MM.1S (cell line): ENCODE results near the gene STK36.
A peak's percentile ranks its signal among the peaks of the same experiment; 100 is the strongest.

Experiments used
- DNase-seq: peaks from one replicate; pipeline ENCODE4 v3.0.0-alpha.2; 2015
- H2AFZ ChIP-seq: fragments of 300-600 bp; sonication (generic); 2 replicates; pipeline ENCODE4 v1.6.0; 2016; ENCODE audit warnings: antibody characterized with exemption, low read length
- H3F3A ChIP-seq: fragments of 300-600 bp; sonication (generic); 2 replicates; pipeline ENCODE4 v1.6.1; 2016; ENCODE audit warnings: mild to moderate bottlenecking, antibody characterized with exemption, low read length, moderate library complexity, mixed read lengths; ENCODE audit not compliant: insufficient read depth
- H3K27ac ChIP-seq: fragments of 300-600 bp; sonication (generic); 2 replicates; pipeline ENCODE4 v1.5.1; 2016; ENCODE audit warnings: mild to moderate bottlenecking, low read length
- H3K27me3 ChIP-seq: fragments of 300-600 bp; sonication (generic); replicated peaks from 2 replicates; pipeline ENCODE4 v1.6.0; 2016; ENCODE audit warnings: low read length; ENCODE audit not compliant: insufficient read depth
- H3K36me3 ChIP-seq: fragments of 300-600 bp; sonication (generic); replicated peaks from 2 replicates; pipeline ENCODE4 v1.6.1; 2016; ENCODE audit warnings: mild to moderate bottlenecking, low read length, mixed read lengths; ENCODE audit not compliant: insufficient read depth
- H3K4me1 ChIP-seq: fragments of 300-600 bp; sonication (generic); 2 replicates; pipeline ENCODE4 v1.6.1; 2016; ENCODE audit warnings: low read length, mixed read lengths
- H3K4me2 ChIP-seq: fragments of 300-600 bp; sonication (generic); 2 replicates; pipeline ENCODE4 v1.6.0; 2016; ENCODE audit warnings: low read depth, low read length
- H3K4me3 ChIP-seq: fragments of 300-600 bp; sonication (generic); 2 replicates; pipeline ENCODE4 v1.5.1; 2016; ENCODE audit warnings: low read length, mixed read lengths
- H3K79me2 ChIP-seq: fragments of 300-600 bp; sonication (generic); 2 replicates; pipeline ENCODE4 v1.6.1; 2016; ENCODE audit warnings: mixed run types, low read length, mixed read lengths
- H3K9ac ChIP-seq: fragments of 300-600 bp; sonication (generic); 2 replicates; pipeline ENCODE4 v1.6.1; 2016; ENCODE audit warnings: low read length, mixed read lengths
- H3K9me2 ChIP-seq: fragments of 300-600 bp; sonication (generic); replicated peaks from 2 replicates; pipeline ENCODE4 v1.6.1; 2016; ENCODE audit warnings: mild to moderate bottlenecking, low read length, mixed read lengths; ENCODE audit not compliant: insufficient read depth
- H3K9me3 ChIP-seq: fragments of 300-600 bp; sonication (generic); replicated peaks from 2 replicates; pipeline ENCODE4 v1.6.1; 2016; ENCODE audit warnings: mild to moderate bottlenecking, low read length, mixed read lengths; ENCODE audit not compliant: insufficient read depth
- H4K20me1 ChIP-seq: fragments of 300-600 bp; sonication (generic); 2 replicates; pipeline ENCODE4 v1.6.1; 2016; ENCODE audit warnings: mild to moderate bottlenecking, low read length, moderate library complexity, mixed read lengths; ENCODE audit not compliant: insufficient read depth
- CTCF ChIP-seq: fragments of 300-600 bp; sonication (generic); IDR thresholded peaks from 2 replicates; pipeline ENCODE4 v1.5.1; 2016; ENCODE audit warnings: antibody characterized with exemption, low read length, mixed read lengths
- EZH2 ChIP-seq: fragments of 300-600 bp; sonication (generic); optimal IDR thresholded peaks from 2 replicates; pipeline ENCODE3; 2017; ENCODE audit warnings: low read depth, mild to moderate bottlenecking, antibody characterized with exemption, low read length, mixed read lengths
- EZH2phosphoT487 ChIP-seq: fragments of 300-600 bp; sonication (generic); IDR thresholded peaks from 2 replicates; pipeline ENCODE4 v1.6.1; 2018; ENCODE audit warnings: antibody characterized with exemption, low read length

STK36 gene

GRCh38 chr2:218734190-218734975, 62.5 kb downstream of the STK36 start:
- TF ChIP-seq CTCF (no peak), EZH2phosphoT487 (no peak), EZH2 (no peak)
- Histone ChIP-seq H3K36me3 (peaks cover 3% of the 10 kb centered on the region; the same call in 1 of the 2 replicates), H3K4me1 (peaks cover 24% of the 10 kb centered on the region), H3F3A (0 out of 2 replicates have a peak, but pooled peaks cover 4% of the 10 kb centered on the region), H3K9me3 (no peaks in the 10 kb centered on the region), H4K20me1 (no peaks in the 10 kb centered on the region), H3K4me3 (no peak overlapping the region), H2AFZ (no peak overlapping the region), H3K4me2 (0 out of 2 replicates have a peak overlapping the region, but pooled peaks have one; percentile 1), H3K27me3 (no peaks in the 10 kb centered on the region), H3K27ac (peak overlapping the region; percentile 27; the same call in 1 of the 2 replicates), H3K9ac (no peak overlapping the region), H3K9me2 (no peaks in the 10 kb centered on the region), H3K79me2 (peaks cover 80% of the 10 kb centered on the region)
- no peak for DNase-seq

GRCh38 chr2:218736531-218736930, 64.6 kb downstream of the STK36 start:
- peaks cover 3% of the 10 kb centered on the region; the same call in 1 of the 2 replicates for H3K36me3 ChIP-seq

GRCh38 chr2:218743068-218743467, 71.2 kb downstream of the STK36 start:
- no peaks in the 10 kb centered on the region for H3K27me3 ChIP-seq
- no peak overlapping the region for H3K27ac ChIP-seq
- no peaks in the 10 kb centered on the region; the same call in 1 of the 2 replicates for H3K36me3 ChIP-seq
- H3K4me1 ChIP-seq, result no peaks in the 10 kb centered on the region
- H3K9ac ChIP-seq, result no peak overlapping the region
- H2AFZ ChIP-seq, result no peak overlapping the region
- H3K9me2 ChIP-seq, result no peaks in the 10 kb centered on the region
- no peak for DNase-seq
- H3K4me2 ChIP-seq, result no peak overlapping the region
- H3K79me2 ChIP-seq, result peaks cover 20% of the 10 kb centered on the region
- TF ChIP-seq CTCF, result no peak
- H3K4me3 ChIP-seq, result no peak overlapping the region
- H3F3A ChIP-seq, result no peaks in the 10 kb centered on the region
- no peaks in the 10 kb centered on the region for H4K20me1 ChIP-seq
- H3K9me3 ChIP-seq, result no peaks in the 10 kb centered on the region

More at GRCh38 chr2:218736531-218736930, 64.6 kb downstream of the STK36 start:
- no peak overlapping the region for H3K9ac ChIP-seq
- no peaks in the 10 kb centered on the region for H3K27me3 ChIP-seq
- no peak overlapping the region for H2AFZ ChIP-seq
- 0 out of 2 replicates have a peak, but pooled peaks cover 4% of the 10 kb centered on the region for H3F3A ChIP-seq
- H3K9me3 ChIP-seq, result no peaks in the 10 kb centered on the region
- no peak overlapping the region for H3K4me3 ChIP-seq
- H3K27ac ChIP-seq, result no peak overlapping the region
- no peak for TF ChIP-seq EZH2
- no peak for TF ChIP-seq EZH2phosphoT487
- no peak for TF ChIP-seq CTCF
- no peak for DNase-seq
- no peaks in the 10 kb centered on the region for H3K9me2 ChIP-seq
- no peaks in the 10 kb centered on the region for H4K20me1 ChIP-seq
- peaks cover 24% of the 10 kb centered on the region for H3K4me1 ChIP-seq
- H3K79me2 ChIP-seq, result peaks cover 70% of the 10 kb centered on the region
- no peak overlapping the region for H3K4me2 ChIP-seq
